Gastroesophageal sphincter (tissue), 3 donors: ENCODE results near the gene IGSF1.

Experiments
- CTCF ChIP-seq, 4 experiments: fragments of 200-600 bp in 2 of 4; fragments of 450-650 bp in 2 of 4; sonication (generic) in 1 of 4; IDR thresholded peaks; one replicate each; pipeline ENCODE4 v1.5.1; 2017 to 2019; ENCODE audit warnings: antibody characterized with exemption in 4 of 4, mild to moderate bottlenecking in 2 of 4, moderate library complexity in 2 of 4
- POLR2A ChIP-seq, 2 donors: fragments of 450-650 bp; IDR thresholded peaks; one replicate each; pipeline ENCODE4 v1.6.1; 2017; ENCODE audit warnings: antibody characterized with exemption in 2 of 2, mild to moderate bottlenecking in 2 of 2, moderate library complexity in 1 of 2
- POLR2AphosphoS5 ChIP-seq: sonication (generic); formaldehyde crosslinking; IDR thresholded peaks from one replicate; pipeline ENCODE4 v1.6.1; 2017; ENCODE audit warnings: antibody characterized with exemption

- TF ChIP-seq CTCF (IDR thresholded peaks at IDR 0.05) (no peak), POLR2A (IDR thresholded peaks at IDR 0.05) (no peak), POLR2AphosphoS5 (no peak)
These were observed 50.0 kb downstream of the IGSF1 start for GRCh38 chrX:131239057-131239456.
